NK-92 (cell line): Measurements from ENCODE around the gene PLEKHB2.
"Not testable (repeated sequence)": the region's sequence is repeated elsewhere in the genome, so short reads cannot be mapped to it uniquely, and the experiment has no call there.

Experiments
- DNase-seq: peaks from one replicate; lab custom pipeline; 2025; ENCODE audit not compliant: unreplicated experiment; lab: John Stamatoyannopoulos, UW

The PLEKHB2 gene

DNA sequence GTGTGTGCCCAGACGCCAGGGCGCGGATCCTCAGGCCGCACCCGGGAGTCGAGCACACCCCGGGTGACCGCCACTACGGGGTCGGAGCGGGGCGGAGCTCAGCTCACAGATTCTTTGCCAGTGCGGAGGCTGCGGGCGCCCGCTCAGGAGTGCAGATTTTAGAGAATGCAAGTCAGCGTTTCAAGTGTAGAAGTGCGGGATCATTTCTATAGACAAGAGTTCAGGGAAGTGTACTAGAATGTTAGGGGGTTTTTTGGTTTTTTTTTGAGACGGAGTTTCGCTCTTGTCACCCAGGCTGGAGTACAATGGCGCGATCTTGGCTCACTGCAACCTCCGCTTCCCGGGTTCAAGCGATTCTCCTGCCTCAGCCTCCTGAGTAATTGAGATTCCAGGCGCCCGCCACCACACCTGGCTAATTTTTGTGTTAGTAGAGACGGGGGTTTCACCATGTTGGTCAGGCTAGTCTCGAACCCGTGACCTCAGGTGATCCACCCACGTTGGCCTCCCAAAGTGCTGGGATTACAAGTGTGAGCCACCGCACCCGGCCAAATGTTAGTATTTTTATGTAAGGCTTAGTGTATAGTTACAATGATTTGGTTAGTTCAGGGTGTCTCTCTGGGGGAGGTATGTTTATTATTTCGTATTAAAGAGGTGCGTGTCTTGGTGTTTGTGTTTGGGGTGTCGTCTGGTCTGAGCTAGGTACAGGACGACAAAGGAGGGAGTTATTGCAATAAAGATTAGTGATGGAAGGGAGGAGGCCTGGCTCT lies 11.3 kb upstream of the PLEKHB2 start:
- DNase-seq: no peak

DNA sequence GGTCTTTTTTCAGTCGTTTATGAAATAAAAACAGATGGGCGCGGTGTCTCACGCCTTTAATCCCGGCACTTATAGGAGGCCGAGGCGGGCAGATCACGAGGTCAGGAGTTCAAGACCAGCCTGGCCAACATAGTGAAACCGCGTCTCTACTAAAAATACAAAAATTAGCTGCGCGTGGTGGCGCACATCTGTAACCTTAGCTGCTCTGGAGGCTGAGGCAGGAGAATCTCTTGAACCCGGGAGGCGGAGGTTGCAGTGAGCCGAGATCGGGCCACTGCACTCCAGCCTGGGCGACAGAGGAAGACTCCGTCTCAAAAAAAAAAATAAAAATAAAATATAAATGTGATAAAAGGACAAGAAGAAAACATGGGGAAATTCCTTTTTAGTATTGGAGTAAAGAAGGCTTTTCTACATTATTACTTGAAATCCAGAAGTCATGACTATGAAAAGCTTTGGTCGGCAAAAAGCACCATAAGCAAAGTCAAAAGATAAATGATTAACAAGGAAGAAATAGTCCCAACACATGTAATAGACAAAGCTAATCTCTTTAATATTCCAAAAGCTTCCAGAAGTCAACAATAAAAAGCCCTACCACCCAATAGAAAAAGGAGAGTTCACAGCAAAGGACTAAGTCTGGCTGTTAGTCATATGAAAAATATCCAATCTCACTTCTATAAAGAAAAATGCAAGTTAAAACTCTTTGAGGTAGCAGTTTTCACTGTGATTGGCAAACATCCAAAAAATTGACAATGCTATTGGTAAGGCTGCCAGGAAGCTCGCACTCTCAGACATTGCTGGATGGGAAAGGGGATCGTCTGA lies 10.5 kb upstream of the PLEKHB2 start:
- no peak for DNase-seq

DNA sequence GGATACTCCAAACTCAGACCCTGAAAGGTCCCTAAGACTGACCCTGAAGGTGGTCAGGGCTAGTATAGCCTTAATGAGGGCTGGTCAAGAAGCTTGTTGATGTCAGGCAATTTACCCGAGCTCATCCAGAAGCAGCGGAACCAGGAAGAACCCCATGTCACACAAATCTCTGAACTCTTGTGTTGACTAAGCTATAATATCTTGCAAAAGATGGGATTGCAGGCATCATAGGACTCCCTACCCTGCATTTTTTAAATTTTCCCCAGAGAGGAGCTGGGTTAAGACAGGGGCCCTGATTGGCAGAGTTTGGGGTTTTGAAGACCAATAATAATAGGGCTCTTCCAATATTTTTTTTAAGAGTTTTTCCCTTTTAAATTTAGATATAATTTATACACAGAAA lies 2.0 kb upstream of the PLEKHB2 start:
- DNase-seq: no peak

DNA sequence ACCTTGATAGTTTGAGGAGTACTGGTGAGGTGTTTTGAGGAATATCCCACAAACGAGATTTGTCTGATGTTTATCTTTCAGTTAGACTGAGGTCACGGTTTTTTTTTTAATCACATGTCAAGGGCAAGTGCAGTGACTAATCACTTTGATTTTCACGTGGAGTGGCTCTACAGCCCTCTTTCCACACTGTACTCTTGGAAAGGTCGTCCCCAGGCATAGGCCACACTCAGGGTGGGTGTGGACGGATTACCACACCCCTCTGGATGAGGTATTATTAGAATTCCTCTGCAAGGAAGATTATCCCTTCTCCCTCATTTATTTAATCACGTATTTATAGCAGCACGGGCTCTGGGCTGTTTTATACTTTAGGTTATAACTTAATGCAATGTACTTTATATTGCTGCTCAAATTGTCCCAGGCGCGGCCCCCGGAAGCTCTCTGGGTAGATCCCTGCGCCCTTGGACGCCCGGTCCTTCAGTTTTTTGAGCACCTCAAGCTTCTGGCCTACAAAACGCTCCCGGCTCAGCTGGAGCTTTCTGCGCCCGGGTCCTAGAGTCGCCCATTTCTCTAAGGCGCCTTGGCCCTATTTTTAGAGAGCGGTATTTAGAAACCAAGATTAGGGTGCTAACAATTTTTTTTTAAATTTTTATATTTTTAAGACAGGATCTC lies 515 bp upstream of the PLEKHB2 start:
- DNase-seq: peak; percentile 27

DNA sequence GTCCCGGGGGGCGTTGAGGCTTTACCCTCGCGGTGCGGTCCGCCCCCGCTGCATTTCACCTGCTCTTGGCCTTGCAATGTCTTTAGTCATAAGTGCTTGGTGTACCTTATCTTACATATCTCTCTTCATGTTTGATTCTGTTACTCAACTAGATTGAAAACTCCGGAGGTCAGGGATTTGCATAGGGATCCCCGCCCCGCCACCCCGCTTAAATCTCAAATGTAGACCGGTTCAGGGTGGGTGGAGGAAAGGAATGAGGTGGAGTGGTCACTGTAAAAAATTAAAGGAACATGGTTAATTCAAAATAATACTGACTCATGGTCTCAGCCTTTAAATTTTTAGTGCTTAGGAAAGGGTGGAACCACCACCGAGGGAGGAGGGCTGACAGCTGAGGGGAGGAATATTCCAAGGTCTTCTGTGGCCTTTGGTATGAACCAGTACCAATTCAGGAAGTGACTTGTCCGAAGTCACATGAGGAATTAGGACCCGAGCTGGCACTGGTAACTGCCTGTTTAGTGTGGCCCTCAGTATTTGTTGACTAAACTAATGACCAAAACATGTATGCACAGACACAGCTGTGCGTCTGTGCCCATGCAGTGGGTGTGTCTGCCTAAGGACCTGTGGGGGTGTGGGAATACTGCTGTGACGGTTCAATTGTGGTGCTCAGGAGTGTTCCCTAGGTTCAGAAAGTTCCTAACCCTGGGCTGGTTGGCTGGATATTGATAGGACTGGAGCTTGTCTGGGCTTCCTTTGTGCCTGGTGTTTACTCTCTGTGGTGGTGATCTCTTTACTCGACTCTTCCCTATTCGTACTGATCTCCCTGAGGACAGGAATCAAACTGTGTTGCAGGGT lies 1.0 kb downstream of the PLEKHB2 start:
- DNase-seq: no peak

DNA sequence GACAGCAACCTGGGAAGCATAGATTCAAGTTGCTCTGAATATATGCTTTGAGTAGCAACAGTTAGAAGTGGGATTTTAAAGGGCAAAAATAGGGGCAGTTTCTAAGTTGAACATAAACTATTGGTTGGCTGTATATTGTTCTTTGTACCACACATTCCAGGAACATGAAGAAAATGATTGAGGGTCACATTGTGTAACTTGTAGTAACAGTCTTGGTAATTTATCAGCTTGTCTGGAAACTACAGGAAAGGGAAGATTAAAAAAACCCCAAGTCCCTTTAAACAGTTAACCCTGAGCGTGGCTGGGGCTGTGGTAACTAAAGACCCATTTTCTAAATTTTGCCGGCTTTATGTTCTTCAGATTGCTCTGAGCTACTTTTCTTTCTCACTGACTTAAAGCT lies 7.4 kb downstream of the PLEKHB2 start:
- no peak for DNase-seq

DNA sequence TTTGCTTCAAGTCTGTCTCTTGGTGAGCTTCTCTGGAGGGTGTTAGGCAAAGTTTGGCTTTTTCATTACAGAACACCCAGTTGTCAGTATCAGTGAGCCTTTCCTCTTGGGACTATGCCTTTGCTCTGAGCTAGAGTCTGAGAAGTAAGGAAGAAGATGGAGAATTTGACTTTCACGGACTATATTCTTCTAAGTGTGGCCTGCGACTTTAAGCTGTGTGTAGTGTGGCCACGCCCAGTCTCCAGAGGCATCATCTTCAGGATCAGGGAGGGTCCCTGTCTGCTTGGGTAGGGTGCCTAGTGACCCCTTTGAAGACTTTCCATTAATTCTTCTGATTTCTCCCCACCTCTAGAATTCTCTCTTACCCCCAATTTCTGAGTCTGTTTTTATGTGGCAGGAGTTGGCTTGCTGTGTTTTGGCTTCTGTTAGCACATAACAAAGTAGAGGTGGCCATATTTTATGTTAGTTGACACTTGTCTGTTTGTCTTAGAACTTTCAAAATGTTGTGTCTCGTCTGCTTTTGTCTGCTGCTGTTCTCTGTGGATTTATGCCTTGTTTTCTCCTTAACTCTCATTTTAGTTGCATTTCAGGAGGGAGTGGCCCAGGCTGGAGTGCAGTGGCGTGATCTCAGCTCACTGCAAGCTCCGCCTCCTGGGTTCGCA lies 8.6 kb downstream of the PLEKHB2 start:
- no peak for DNase-seq

DNA sequence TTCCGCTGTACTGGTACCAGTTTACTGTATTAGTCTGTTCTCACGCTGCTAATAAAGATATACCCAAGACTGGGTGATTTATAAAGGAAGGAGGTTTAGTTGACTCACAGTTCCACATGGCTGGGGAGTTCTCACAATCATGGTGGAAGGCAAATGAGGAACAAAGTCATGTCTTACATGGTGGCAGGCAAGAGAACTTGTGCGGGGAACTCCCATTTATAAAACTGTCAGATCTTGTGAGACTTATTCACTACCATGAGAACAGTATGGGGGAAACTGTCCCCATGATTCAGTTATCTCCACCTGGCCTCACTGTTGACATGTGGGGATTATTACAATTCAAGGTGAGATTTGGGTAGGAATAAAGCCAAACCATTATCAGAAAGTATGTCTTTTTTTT lies 9.8 kb downstream of the PLEKHB2 start:
- not testable (repeated sequence) for DNase-seq

DNA sequence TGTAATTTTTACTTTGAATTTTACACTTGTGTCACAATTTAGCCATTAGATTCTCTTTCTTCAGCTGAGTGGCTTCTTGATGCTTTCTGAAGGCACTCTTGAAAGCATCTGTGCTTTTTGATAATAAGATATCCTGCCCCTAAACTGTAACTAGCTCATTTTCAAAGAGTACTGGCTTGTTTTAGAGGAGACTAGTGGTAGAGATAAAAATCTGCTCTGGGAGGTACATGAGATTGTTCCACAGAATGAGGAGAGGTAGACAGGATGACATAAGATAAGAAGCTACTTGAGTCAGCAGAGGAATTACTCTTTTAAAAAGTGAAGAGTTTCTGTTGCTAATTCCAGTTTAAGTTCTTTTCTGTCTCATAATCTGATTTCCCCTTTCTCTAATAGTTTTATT lies 10.6 kb downstream of the PLEKHB2 start:
- no peak for DNase-seq

DNA sequence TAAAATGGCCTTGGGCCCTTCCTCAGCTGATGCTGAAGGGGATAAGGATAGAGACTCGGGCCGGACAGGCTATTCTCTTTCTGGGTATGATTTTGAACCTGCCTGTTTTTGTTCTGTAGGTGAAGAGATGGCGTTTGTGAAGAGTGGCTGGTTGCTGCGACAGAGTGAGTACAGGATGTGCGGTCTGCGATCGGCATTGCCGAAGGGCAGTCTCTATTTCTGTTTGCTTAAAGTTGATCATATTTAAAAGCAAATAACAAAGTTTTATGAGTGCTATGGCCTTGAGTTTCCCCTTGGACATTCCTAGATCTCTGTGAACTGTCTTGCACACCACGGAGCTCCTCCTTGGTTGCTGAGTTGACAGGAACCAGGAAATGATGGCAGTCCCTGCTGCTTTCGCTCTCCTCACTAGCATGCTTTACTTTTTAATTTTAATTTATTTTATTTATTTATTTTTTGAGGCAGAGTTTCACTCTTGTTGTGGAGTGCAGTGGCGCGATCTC lies 15.7 kb downstream of the PLEKHB2 start:
- DNase-seq: no peak

DNA sequence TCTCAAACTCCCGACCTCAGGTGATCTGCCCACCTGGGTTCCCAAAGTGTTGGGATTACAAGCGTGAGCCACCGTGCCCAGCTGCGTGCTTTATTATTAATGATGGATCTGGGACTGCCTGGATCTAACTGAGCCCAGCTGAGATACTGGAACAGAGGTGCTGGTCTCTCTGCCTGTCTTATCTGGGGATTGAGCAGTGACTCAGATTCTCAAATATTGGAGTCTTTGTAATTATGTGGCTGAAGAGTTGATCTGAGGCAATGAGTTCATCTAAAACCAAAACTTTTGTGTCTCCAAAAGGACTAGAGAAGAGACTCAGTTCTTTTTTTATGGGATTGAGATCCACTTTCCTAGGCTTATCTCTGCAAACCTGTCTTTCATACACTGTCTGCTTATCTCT lies 16.3 kb downstream of the PLEKHB2 start:
- no peak for DNase-seq

DNA sequence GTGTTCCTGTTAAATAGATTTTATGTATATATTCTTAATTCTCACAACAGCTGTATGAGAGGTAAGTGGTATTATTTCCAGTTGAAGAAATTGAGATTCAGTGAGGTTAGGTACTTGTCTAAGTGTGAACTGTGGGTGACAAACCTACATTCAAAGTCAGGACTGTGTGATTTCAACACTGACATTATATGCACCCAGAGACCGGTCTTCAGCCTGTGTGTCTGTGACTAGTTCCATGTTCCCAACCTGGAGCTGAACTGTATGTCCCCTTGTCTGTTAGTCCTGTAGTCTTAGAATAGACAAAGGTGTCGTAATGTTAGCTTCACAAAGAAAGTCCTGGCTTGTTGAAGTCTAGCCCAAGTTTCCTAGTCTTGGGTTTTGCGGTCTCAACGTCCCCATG lies 17.4 kb downstream of the PLEKHB2 start:
- DNase-seq: no peak

DNA sequence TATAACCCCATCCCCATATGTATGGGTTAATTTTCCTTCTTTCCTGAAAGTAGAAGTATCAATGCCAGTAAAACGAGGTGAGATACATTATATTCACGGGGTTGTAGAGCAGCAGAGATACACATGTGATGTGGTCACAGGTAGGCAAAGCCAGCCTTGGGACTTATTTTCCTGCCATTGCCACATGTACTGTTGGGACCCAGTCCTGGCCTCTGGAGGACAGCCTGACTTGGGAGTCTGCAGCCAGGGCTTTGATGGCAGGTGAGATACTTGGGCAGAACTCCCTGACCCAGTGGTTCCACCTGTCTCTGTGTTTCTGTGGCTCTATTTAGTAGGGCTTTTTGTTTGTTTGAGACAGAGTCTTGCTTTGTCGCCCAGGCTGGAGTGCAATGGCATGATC lies 18.1 kb downstream of the PLEKHB2 start:
- no peak for DNase-seq

DNA sequence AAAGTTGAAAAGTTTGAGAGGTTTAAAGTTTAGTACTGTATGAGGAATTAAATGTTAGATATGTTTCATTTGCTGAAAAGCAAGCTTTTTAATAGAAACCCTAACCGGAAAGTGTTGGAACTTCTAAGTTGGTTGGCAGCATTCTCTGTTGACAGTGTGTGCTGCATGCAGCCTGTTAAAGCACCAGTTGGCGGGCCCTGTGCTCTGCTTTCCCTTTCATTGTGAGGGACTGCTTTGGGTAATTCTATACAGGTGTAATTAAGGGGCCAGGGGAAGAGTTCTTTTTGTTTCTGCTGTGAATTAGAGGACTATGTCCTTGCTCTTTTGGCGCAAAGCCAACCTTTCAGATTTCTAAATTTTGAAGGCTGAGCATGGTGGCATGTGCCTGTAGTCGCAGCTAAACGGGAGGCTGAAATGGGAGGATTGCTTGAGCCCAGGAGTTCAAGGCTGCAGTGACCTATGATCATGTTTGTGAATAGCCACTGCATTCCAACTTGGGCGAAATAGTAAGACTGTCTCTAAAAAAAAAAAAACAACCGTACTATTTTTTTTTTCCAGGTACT lies 20.1 kb downstream of the PLEKHB2 start:
- no peak for DNase-seq

DNA sequence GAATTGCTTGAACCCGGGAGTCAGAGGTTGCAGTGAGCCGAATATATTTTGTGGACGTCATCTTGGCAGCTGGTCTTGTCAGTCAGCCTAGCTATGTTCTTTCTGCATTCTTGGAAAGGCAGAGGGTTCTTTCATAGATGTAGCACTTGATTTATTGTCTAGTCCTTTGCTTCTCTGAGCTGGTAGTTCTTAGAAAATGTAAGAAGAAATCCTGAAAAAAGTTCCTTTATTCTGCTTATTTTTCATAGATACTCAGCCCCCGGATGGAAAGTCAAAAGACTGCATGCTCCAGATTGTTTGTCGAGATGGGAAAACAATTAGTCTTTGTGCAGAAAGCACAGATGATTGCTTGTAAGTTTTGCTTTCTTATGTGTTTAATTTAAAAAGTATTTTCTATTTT lies 21.3 kb downstream of the PLEKHB2 start:
- no peak for DNase-seq

DNA sequence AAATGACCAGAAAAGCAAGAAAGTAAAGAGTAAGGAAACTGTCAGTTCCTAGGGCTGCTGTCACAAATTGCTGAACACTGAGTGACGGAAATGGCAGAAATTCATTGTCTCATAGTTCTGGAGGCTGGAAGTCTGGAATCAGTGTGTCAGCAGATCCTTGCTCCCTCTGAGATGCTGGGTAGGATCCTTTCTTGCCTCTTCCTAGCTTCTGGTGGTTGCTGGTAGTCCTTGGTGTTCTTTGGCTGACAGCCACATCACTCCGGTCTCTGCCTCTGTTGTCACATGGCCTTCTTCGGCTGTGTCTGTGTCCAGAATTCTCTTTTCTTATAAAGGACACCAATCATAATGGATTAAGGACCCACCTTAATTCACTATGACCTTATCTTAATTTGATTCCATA lies 21.9 kb downstream of the PLEKHB2 start:
- no peak for DNase-seq

DNA sequence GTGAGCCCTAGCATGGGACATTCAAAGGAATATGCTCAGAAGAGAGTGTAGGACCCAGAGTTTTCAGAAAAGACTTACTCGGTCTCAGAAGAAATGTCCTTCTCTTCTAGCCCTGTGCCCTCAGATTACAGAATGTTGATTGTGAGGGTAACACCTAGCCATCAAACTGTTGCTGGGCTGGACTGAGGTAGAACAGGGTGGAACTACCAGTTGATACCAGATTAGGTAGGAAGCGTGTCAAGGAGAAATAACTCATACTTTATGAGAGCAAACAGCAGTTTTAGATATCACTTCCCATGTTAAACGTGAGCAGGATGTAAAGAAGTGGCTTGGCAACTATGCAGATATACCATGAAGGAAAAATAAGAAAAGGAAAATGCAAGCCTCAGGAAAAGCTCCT lies 22.8 kb downstream of the PLEKHB2 start:
- DNase-seq: no peak

DNA sequence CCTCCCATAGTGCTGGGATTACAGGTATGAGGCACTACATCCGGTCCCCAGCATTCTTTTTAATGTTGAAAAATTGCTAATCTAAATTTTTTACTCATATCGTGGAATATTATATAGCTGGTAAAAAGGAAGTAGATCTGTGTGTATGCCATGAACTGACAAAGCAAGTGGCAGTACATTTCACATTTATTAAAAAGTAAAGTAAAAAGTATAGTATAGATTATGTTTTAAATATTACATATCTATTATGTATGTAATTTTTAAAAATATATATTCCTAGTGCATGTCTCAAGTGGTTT lies 25.1 kb downstream of the PLEKHB2 start:
- DNase-seq: no peak

DNA sequence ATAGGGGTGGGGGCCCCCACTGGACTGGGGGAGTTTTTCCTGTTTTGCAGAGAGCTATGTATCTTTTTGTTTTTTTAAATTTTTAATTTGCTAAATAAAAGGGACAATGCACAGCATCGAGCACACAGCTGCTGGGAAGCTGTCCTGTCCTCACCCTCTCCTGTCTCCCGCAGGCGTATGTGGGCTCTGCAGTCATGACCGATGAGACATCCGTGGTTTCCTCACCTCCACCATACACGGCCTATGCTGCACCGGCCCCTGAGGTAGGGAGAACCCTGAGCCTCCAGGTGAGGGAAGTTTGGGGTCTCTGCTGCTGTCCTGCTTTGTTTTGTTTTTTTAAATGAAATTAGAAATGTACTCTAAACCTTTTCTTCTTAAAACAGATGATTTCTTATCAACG lies 27.6 kb downstream of the PLEKHB2 start:
- DNase-seq: no peak

DNA sequence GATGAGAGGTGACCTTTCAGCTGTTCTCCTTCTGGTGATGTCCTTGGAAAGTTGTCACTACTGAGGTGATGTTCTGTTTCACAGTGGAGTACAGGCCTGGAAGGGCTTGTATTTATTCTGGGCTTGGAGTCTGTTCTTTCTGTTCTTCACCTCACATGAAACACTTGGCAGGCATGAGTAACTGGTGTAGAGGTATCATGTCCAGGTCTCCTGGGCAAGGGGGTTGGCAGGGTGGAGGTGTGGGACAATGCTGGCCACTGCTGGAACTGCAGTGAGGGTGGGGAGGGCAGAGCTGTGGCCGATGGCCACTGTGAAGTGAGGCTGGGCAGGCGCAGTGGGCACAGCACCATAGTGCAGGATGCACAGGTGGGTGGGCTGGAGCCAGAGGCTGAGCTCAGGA lies 35.4 kb downstream of the PLEKHB2 start:
- no peak for DNase-seq
